AML-193 (cell line): ENCODE data around the gene CBX1.
"Not testable (repeated sequence)": the region's sequence is repeated elsewhere in the genome, so short reads cannot be mapped to it uniquely, and the experiment has no call there.

ENCODE experiments used
- DNase-seq, 2 experiments: peaks; one replicate each; lab custom pipeline; 2025; lab: John Stamatoyannopoulos, UW

CBX1 gene

GRCh38 chr17:48051706-48052486 lies 49.4 kb downstream of the CBX1 start:
- no peak for DNase-seq

GRCh38 chr17:48051283-48051682 lies 50.0 kb downstream of the CBX1 start:
- DNase-seq, result no peak

- DNase-seq, result peak; percentile 72 to 82
Measured at GRCh38 chr17:48048384-48049126, 52.7 kb downstream of the CBX1 start.

- DNase-seq, result peak; percentile 100
Measured at GRCh38 chr17:48047741-48048383, 53.4 kb downstream of the CBX1 start, which contains the start of gene NFE2L1. TSS of gene NFE2L1 (plus strand) at chr17:48048359. CDS start at chr17:48051119, 2,760 bp downstream.

GRCh38 chr17:48047113-48047740 lies 54.1 kb downstream of the CBX1 start:
- no peak for DNase-seq

GRCh38 chr17:48046296-48046695 lies 55.0 kb downstream of the CBX1 start:
- no peak for DNase-seq

- no peak for DNase-seq
Measured at GRCh38 chr17:48045316-48046001, 55.8 kb downstream of the CBX1 start.

- no peak for DNase-seq
Measured at GRCh38 chr17:48044851-48045250, 56.4 kb downstream of the CBX1 start.

- no peak for DNase-seq
Measured at GRCh38 chr17:48043176-48043575, 58.1 kb downstream of the CBX1 start.

GRCh38 chr17:48038687-48039086 lies 62.6 kb downstream of the CBX1 start:
- DNase-seq, result no peak

GRCh38 chr17:48037838-48038323 lies 63.4 kb downstream of the CBX1 start:
- DNase-seq, result no peak

GRCh38 chr17:48037036-48037837 lies 64.0 kb downstream of the CBX1 start, which contains the start of gene COPZ2:
TSS of gene COPZ2 (minus strand) at chr17:48037797. CDS start at chr17:48037777, 20 bp downstream.
- DNase-seq, result no peak

- DNase-seq, result no peak
Measured at GRCh38 chr17:48036693-48037035, 64.6 kb downstream of the CBX1 start.

GRCh38 chr17:48034734-48035133 lies 66.5 kb downstream of the CBX1 start:
- not testable (repeated sequence) for DNase-seq

- no peak for DNase-seq
Measured at GRCh38 chr17:48031966-48032365, 69.3 kb downstream of the CBX1 start.

- no peak for DNase-seq
Measured at GRCh38 chr17:48030531-48030930, 70.7 kb downstream of the CBX1 start.

GRCh38 chr17:48028736-48029135 lies 72.5 kb downstream of the CBX1 start:
- no peak for DNase-seq

- DNase-seq, result no peak
Measured at GRCh38 chr17:48027322-48027981, 73.8 kb downstream of the CBX1 start.

GRCh38 chr17:48026502-48027321 lies 74.6 kb downstream of the CBX1 start:
- DNase-seq, result peak; percentile 67 to 82
